WERI-Rb-1 (cell line): ENCODE measurements around the gene NMU.

Source experiments
- DNase-seq: peaks from one replicate; pipeline ENCODE4 v3.0.0-alpha.2; 2020
- H3K27ac ChIP-seq: fragments of 250-450 bp; sonication (Bioruptor Pico); 2 replicates; pipeline ENCODE4 v1.5.1; 2020; ENCODE audit warnings: mild to moderate bottlenecking, moderate library complexity
- H3K27me3 ChIP-seq: fragments of 250-450 bp; sonication (Bioruptor Pico); 2 replicates; pipeline ENCODE4 v1.5.1; 2021; ENCODE audit warnings: mild to moderate bottlenecking, low read depth, moderate library complexity; ENCODE audit not compliant: insufficient read depth, severe bottlenecking
- H3K36me3 ChIP-seq: fragments of 250-450 bp; sonication (Bioruptor Pico); 2 replicates; pipeline ENCODE4 v1.5.1; 2020; ENCODE audit warnings: mild to moderate bottlenecking, moderate library complexity
- H3K4me3 ChIP-seq: 2 replicates; pipeline ENCODE4 v1.5.1; 2011; ENCODE audit warnings: low read depth, mild to moderate bottlenecking, control low read depth, low read length
- H3K9me3 ChIP-seq: fragments of 250-450 bp; sonication (Bioruptor Pico); 2 replicates; pipeline ENCODE4 v1.5.1; 2021; ENCODE audit warnings: mild to moderate bottlenecking, moderate library complexity; ENCODE audit not compliant: severe bottlenecking
- CTCF ChIP-seq: IDR thresholded peaks from 2 replicates; pipeline ENCODE4 v1.5.1; 2011; ENCODE audit warnings: low read depth, mild to moderate bottlenecking, control low read depth, inconsistent platforms, low read length

Gene NMU

GRCh38 chr4:55673424-55673823 lies 37.3 kb upstream of the NMU start:
- Histone ChIP-seq H3K27me3 (no peaks in the 10 kb centered on the region), H3K36me3 (no peaks in the 10 kb centered on the region), H3K9me3 (peaks cover 3% of the 10 kb centered on the region), H3K4me3 (no peak overlapping the region), H3K27ac (no peak overlapping the region)
- no peak for DNase-seq
- no peak for TF ChIP-seq CTCF

GRCh38 chr4:55671667-55672066 lies 35.6 kb upstream of the NMU start:
- Histone ChIP-seq H3K27ac (no peak overlapping the region), H3K4me3 (no peak overlapping the region), H3K27me3 (no peaks in the 10 kb centered on the region), H3K9me3 (peaks cover 3% of the 10 kb centered on the region), H3K36me3 (no peaks in the 10 kb centered on the region)
- no peak for TF ChIP-seq CTCF
- no peak for DNase-seq

- Histone ChIP-seq H3K36me3 (no peaks in the 10 kb centered on the region), H3K4me3 (no peak overlapping the region), H3K27me3 (no peaks in the 10 kb centered on the region), H3K27ac (no peak overlapping the region), H3K9me3 (peaks cover 3% of the 10 kb centered on the region)
- no peak for DNase-seq
- TF ChIP-seq CTCF = no peak
Measured at GRCh38 chr4:55670695-55671094, 34.6 kb upstream of the NMU start.

- Histone ChIP-seq H3K36me3 (no peaks in the 10 kb centered on the region), H3K27me3 (no peaks in the 10 kb centered on the region), H3K27ac (no peak overlapping the region), H3K9me3 (peaks cover 3% of the 10 kb centered on the region), H3K4me3 (no peak overlapping the region)
- TF ChIP-seq CTCF = no peak
- DNase-seq = no peak
Measured at GRCh38 chr4:55668449-55668848, 32.4 kb upstream of the NMU start.

GRCh38 chr4:55666535-55666934 lies 30.4 kb upstream of the NMU start:
- H3K27ac ChIP-seq = no peak overlapping the region
- H3K27me3 ChIP-seq = no peaks in the 10 kb centered on the region
- TF ChIP-seq CTCF = no peak
- no peaks in the 10 kb centered on the region for H3K36me3 ChIP-seq
- H3K9me3 ChIP-seq = no peaks in the 10 kb centered on the region
- DNase-seq = no peak
- no peak overlapping the region for H3K4me3 ChIP-seq

- TF ChIP-seq CTCF = no peak
- Histone ChIP-seq H3K9me3 (no peaks in the 10 kb centered on the region), H3K36me3 (no peaks in the 10 kb centered on the region), H3K27ac (no peak overlapping the region), H3K4me3 (no peak overlapping the region), H3K27me3 (no peaks in the 10 kb centered on the region)
- DNase-seq = no peak
Measured at GRCh38 chr4:55663145-55663544, 27.0 kb upstream of the NMU start.
